H7 (cell line): ENCODE data around the gene VPS8. TPM values are rescaled to one million over a fixed set of nuclear protein-coding genes. Genes with fewer than 3 reads are reported as not detected.

ENCODE experiments used
- DNase-seq: peaks from one replicate; pipeline ENCODE4 v3.0.0; 2012
- H3K27me3 ChIP-seq: 2 replicates; pipeline ENCODE4 v1.6.0; 2011; ENCODE audit warnings: mild to moderate bottlenecking, low read length; ENCODE audit not compliant: control insufficient read depth, insufficient read depth
- H3K36me3 ChIP-seq: replicated peaks from 2 replicates; pipeline ENCODE4 v1.5.1; 2011; ENCODE audit warnings: low read length; ENCODE audit not compliant: control insufficient read depth, insufficient read depth
- H3K4me3 ChIP-seq: 2 replicates; pipeline ENCODE4 v1.5.1; 2011; ENCODE audit warnings: low read depth, mild to moderate bottlenecking, control low read depth, low read length, moderate library complexity; ENCODE audit not compliant: insufficient read depth
- total RNA-seq: library from RNA; depleted of rRNA; stranded (reverse); fragments of >200 nt; shearing (Covaris generic); gene quantifications from 2 replicates; pipeline ENCODE4 v1.2.3, GENCODE V29; 2014

VPS8 gene
- total RNA-seq, 1 experiment from 2014 or later = 20.3 TPM

- no peaks in the 10 kb centered on the region for H3K36me3 ChIP-seq
- no peak overlapping the region for H3K4me3 ChIP-seq
- no peak for DNase-seq
- no peaks in the 10 kb centered on the region for H3K27me3 ChIP-seq
These were observed 15.0 kb upstream of the VPS8 start for GRCh38 chr3:184796954-184797353.

- no peak for DNase-seq
- no peaks in the 10 kb centered on the region for H3K36me3 ChIP-seq
- no peaks in the 10 kb centered on the region for H3K27me3 ChIP-seq
- no peak overlapping the region for H3K4me3 ChIP-seq
These were observed 13.8 kb upstream of the VPS8 start for GRCh38 chr3:184798120-184798519.

GRCh38 chr3:184800349-184800930 lies 11.5 kb upstream of the VPS8 start:
- Histone ChIP-seq H3K36me3 (no peaks in the 10 kb centered on the region), H3K27me3 (no peaks in the 10 kb centered on the region), H3K4me3 (no peak overlapping the region)
- DNase-seq = no peak

GRCh38 chr3:184801241-184801785 lies 10.7 kb upstream of the VPS8 start:
- no peak for DNase-seq
- H3K36me3 ChIP-seq = no peaks in the 10 kb centered on the region

GRCh38 chr3:184802150-184802549 lies 9.8 kb upstream of the VPS8 start:
- no peaks in the 10 kb centered on the region for H3K36me3 ChIP-seq
- no peak overlapping the region for H3K4me3 ChIP-seq
- H3K27me3 ChIP-seq = no peaks in the 10 kb centered on the region; the same call in 1 of the 2 replicates
- no peak for DNase-seq

More at GRCh38 chr3:184801241-184801785, 10.7 kb upstream of the VPS8 start:
- H3K4me3 ChIP-seq = no peak overlapping the region
- no peaks in the 10 kb centered on the region for H3K27me3 ChIP-seq

- H3K27me3 ChIP-seq = no peaks in the 10 kb centered on the region; the same call in 1 of the 2 replicates
- DNase-seq = no peak
- no peak overlapping the region for H3K4me3 ChIP-seq
- no peaks in the 10 kb centered on the region for H3K36me3 ChIP-seq
These were observed 7.2 kb upstream of the VPS8 start for GRCh38 chr3:184804801-184805200.

- no peaks in the 10 kb centered on the region for H3K36me3 ChIP-seq
- no peak overlapping the region for H3K4me3 ChIP-seq
- no peak for DNase-seq
- H3K27me3 ChIP-seq = no peaks in the 10 kb centered on the region; the same call in 1 of the 2 replicates
These were observed 6.5 kb upstream of the VPS8 start for GRCh38 chr3:184805351-184806038.

GRCh38 chr3:184806567-184807271 lies 5.2 kb upstream of the VPS8 start:
- Histone ChIP-seq H3K4me3 (no peak overlapping the region), H3K36me3 (no peaks in the 10 kb centered on the region), H3K27me3 (no peaks in the 10 kb centered on the region; the same call in 1 of the 2 replicates)
- DNase-seq = no peak

GRCh38 chr3:184807549-184807948 lies 4.4 kb upstream of the VPS8 start:
- no peak for DNase-seq
- Histone ChIP-seq H3K4me3 (no peak overlapping the region), H3K27me3 (peaks cover 2% of the 10 kb centered on the region), H3K36me3 (no peaks in the 10 kb centered on the region)

GRCh38 chr3:184808021-184808420 lies 3.9 kb upstream of the VPS8 start:
- H3K4me3 ChIP-seq = no peak overlapping the region
- DNase-seq = peak; percentile 53

GRCh38 chr3:184810146-184810545 lies 1.8 kb upstream of the VPS8 start:
- peaks cover 8% of the 10 kb centered on the region for H3K27me3 ChIP-seq
- DNase-seq = no peak
- no peak overlapping the region for H3K4me3 ChIP-seq
- H3K36me3 ChIP-seq = no peaks in the 10 kb centered on the region

More at GRCh38 chr3:184808021-184808420, 3.9 kb upstream of the VPS8 start:
- Histone ChIP-seq H3K36me3 (no peaks in the 10 kb centered on the region), H3K27me3 (peaks cover 7% of the 10 kb centered on the region)

GRCh38 chr3:184811034-184811433 lies 932 bp upstream of the VPS8 start:
- DNase-seq = no peak

GRCh38 chr3:184811663-184811998 lies 335 bp upstream of the VPS8 start:
- Histone ChIP-seq H3K36me3 (no peaks in the 10 kb centered on the region), H3K4me3 (no peak overlapping the region; the same call in 1 of the 2 replicates), H3K27me3 (peaks cover 8% of the 10 kb centered on the region; the same call in 1 of the 2 replicates)
- no peak for DNase-seq

More at GRCh38 chr3:184811034-184811433, 932 bp upstream of the VPS8 start:
- H3K36me3 ChIP-seq = no peaks in the 10 kb centered on the region
- H3K27me3 ChIP-seq = peaks cover 8% of the 10 kb centered on the region
- no peak overlapping the region for H3K4me3 ChIP-seq

GRCh38 chr3:184812662-184813042 lies 686 bp downstream of the VPS8 start:
- Histone ChIP-seq H3K27me3 (peaks cover 8% of the 10 kb centered on the region; the same call in 1 of the 2 replicates), H3K4me3 (peak overlapping the region; percentile 91), H3K36me3 (no peaks in the 10 kb centered on the region)
- DNase-seq = peak; percentile 50

- DNase-seq = no peak
- Histone ChIP-seq H3K36me3 (no peaks in the 10 kb centered on the region), H3K4me3 (no peak overlapping the region), H3K27me3 (peaks cover 8% of the 10 kb centered on the region; the same call in 1 of the 2 replicates)
These were observed 1.4 kb downstream of the VPS8 start for GRCh38 chr3:184813357-184813756.
